SK-N-MC (cell line): ENCODE results near the gene STX19.
"Not testable (repeated sequence)": the region's sequence is repeated elsewhere in the genome, so short reads cannot be mapped to it uniquely, and the experiment has no call there.

ENCODE experiments used
- DNase-seq: peaks from one replicate; pipeline ENCODE4 v3.0.0-alpha.2; 2011; ENCODE audit warnings: low read depth, low spot score
- H3K27ac ChIP-seq: fragments of 200-600 bp; sonication (generic); 2 replicates; pipeline ENCODE4 v1.5.1; 2016; ENCODE audit warnings: mixed run types
- H3K36me3 ChIP-seq: fragments of 200-600 bp; sonication (generic); 2 replicates; pipeline ENCODE4 v1.6.1; 2017; ENCODE audit warnings: antibody characterized with exemption, low read length, mixed read lengths; ENCODE audit not compliant: insufficient read depth
- H3K4me3 ChIP-seq: fragments of 200-600 bp; sonication (generic); 2 replicates; pipeline ENCODE4 v1.5.1; 2016
- H3K9ac ChIP-seq: fragments of 200-600 bp; sonication (generic); 2 replicates; pipeline ENCODE4 v1.8.0; 2017; ENCODE audit warnings: mixed run types, mixed read lengths; ENCODE audit not compliant: insufficient read length
- H3K9me3 ChIP-seq: fragments of 200-600 bp; sonication (generic); 2 replicates; pipeline ENCODE4 v1.6.1; 2017; ENCODE audit warnings: low read depth, mild to moderate bottlenecking, antibody characterized with exemption, low read length, moderate library complexity, mixed read lengths
- EZH2 ChIP-seq: fragments of 200-600 bp; sonication (generic); IDR thresholded peaks from one replicate; pipeline ENCODE4 v1.6.1; 2017; ENCODE audit warnings: antibody characterized with exemption
- FOXP2 ChIP-seq: optimal IDR thresholded peaks from 2 replicates; pipeline ENCODE3; 2011; ENCODE audit warnings: mild to moderate bottlenecking, moderate library complexity; ENCODE audit not compliant: insufficient read depth; ENCODE audit errors: extremely low read length, control extremely low read depth
- POLR2AphosphoS5 ChIP-seq: IDR thresholded peaks from 2 replicates; pipeline ENCODE4 v1.6.1; 2012; ENCODE audit warnings: mild to moderate bottlenecking, low read depth, low read length, borderline replicate concordance

The STX19 gene

GRCh38 chr3:94049267-94049666 is 20.9 kb upstream of the STX19 start:
- Histone ChIP-seq H3K36me3 (peaks cover 4% of the 10 kb centered on the region; the same call in 1 of the 2 replicates), H3K9me3 (no peaks in the 10 kb centered on the region), H3K4me3 (no peak overlapping the region), H3K9ac (no peak overlapping the region), H3K27ac (no peak overlapping the region)
- no peak for DNase-seq
- TF ChIP-seq POLR2AphosphoS5 (no peak), EZH2 (no peak), FOXP2 (no peak)

GRCh38 chr3:94046533-94046932 is 18.1 kb upstream of the STX19 start:
- H3K9ac ChIP-seq: no peak overlapping the region
- H3K9me3 ChIP-seq: no peaks in the 10 kb centered on the region
- DNase-seq: no peak
- H3K4me3 ChIP-seq: no peak overlapping the region
- TF ChIP-seq EZH2 (no peak), POLR2AphosphoS5 (no peak), FOXP2 (no peak)
- peaks cover 7% of the 10 kb centered on the region; the same call in 1 of the 2 replicates for H3K36me3 ChIP-seq
- no peak overlapping the region for H3K27ac ChIP-seq

- H3K27ac ChIP-seq, H3K36me3 ChIP-seq, H3K9ac ChIP-seq, DNase-seq, H3K4me3 ChIP-seq, H3K9me3 ChIP-seq: not testable (repeated sequence)
These were observed 15.9 kb upstream of the STX19 start for GRCh38 chr3:94044100-94044936.

GRCh38 chr3:94043285-94043684 is 14.9 kb upstream of the STX19 start:
- Histone ChIP-seq H3K36me3 (peaks cover 7% of the 10 kb centered on the region; the same call in 1 of the 2 replicates), H3K27ac (no peak overlapping the region), H3K9me3 (no peaks in the 10 kb centered on the region), H3K4me3 (no peak overlapping the region), H3K9ac (no peak overlapping the region)
- TF ChIP-seq EZH2 (no peak), POLR2AphosphoS5 (no peak), FOXP2 (no peak)
- DNase-seq: no peak

GRCh38 chr3:94036909-94037507 is 8.6 kb upstream of the STX19 start:
- Histone ChIP-seq H3K4me3 (no peak overlapping the region), H3K9me3 (no peaks in the 10 kb centered on the region), H3K27ac (no peak overlapping the region), H3K9ac (no peak overlapping the region), H3K36me3 (peaks cover 6% of the 10 kb centered on the region; the same call in 1 of the 2 replicates)
- TF ChIP-seq POLR2AphosphoS5: no peak
- DNase-seq: no peak

- Histone ChIP-seq H3K4me3 (no peak overlapping the region), H3K36me3 (0 out of 2 replicates have a peak, but pooled peaks cover 7% of the 10 kb centered on the region), H3K9me3 (no peaks in the 10 kb centered on the region), H3K27ac (no peak overlapping the region), H3K9ac (no peak overlapping the region)
- TF ChIP-seq FOXP2: no peak
- TF ChIP-seq EZH2: no peak
- no peak for TF ChIP-seq POLR2AphosphoS5
- DNase-seq: no peak
These were observed 1.8 kb downstream of the STX19 start for GRCh38 chr3:94026623-94027022.

- Histone ChIP-seq H3K4me3 (no peak overlapping the region), H3K9me3 (no peaks in the 10 kb centered on the region), H3K36me3 (no peaks in the 10 kb centered on the region), H3K9ac (no peak overlapping the region), H3K27ac (no peak overlapping the region)
- TF ChIP-seq FOXP2 (no peak), POLR2AphosphoS5 (no peak), EZH2 (no peak)
- DNase-seq: no peak
These were observed 4.0 kb downstream of the STX19 start for GRCh38 chr3:94024385-94024784.

- H3K9me3 ChIP-seq: no peaks in the 10 kb centered on the region
- no peak overlapping the region for H3K9ac ChIP-seq
- H3K27ac ChIP-seq: no peak overlapping the region
- DNase-seq: no peak
- H3K36me3 ChIP-seq: no peaks in the 10 kb centered on the region
- no peak overlapping the region for H3K4me3 ChIP-seq
- TF ChIP-seq EZH2: no peak
- no peak for TF ChIP-seq FOXP2
- TF ChIP-seq POLR2AphosphoS5: no peak
These were observed 8.1 kb downstream of the STX19 start for GRCh38 chr3:94020293-94020692.

- Histone ChIP-seq H3K9me3 (no peaks in the 10 kb centered on the region), H3K27ac (no peak overlapping the region), H3K36me3 (no peaks in the 10 kb centered on the region), H3K4me3 (no peak overlapping the region), H3K9ac (no peak overlapping the region)
- TF ChIP-seq FOXP2 (no peak), POLR2AphosphoS5 (no peak), EZH2 (no peak)
- no peak for DNase-seq
These were observed 8.7 kb downstream of the STX19 start for GRCh38 chr3:94019659-94020058.
